HG03039 (cell line): Measurements from ENCODE around the gene ATP2C2.
"Not testable (repeated sequence)": the region's sequence is repeated elsewhere in the genome, so short reads cannot be mapped to it uniquely, and the experiment has no call there.

ENCODE experiments used
- ATAC-seq: cut with Tn5 transposase; IDR thresholded peaks from one replicate; pipeline ENCODE4 v1.9.1; 2021; ENCODE audit warnings: mild to moderate bottlenecking, moderate library complexity; ENCODE audit not compliant: unreplicated experiment

The ATP2C2 gene

GRCh38 chr16:84339311-84339710 lies 29.0 kb upstream of the ATP2C2 start:
- ATAC-seq = no peak

- ATAC-seq = no peak
Observed at GRCh38 chr16:84339766-84340165, 28.6 kb upstream of the ATP2C2 start.

GRCh38 chr16:84340325-84341040 lies 27.9 kb upstream of the ATP2C2 start:
- ATAC-seq = no peak

GRCh38 chr16:84341528-84342295 lies 26.6 kb upstream of the ATP2C2 start:
- ATAC-seq = no peak

GRCh38 chr16:84343800-84344199 lies 24.5 kb upstream of the ATP2C2 start:
- ATAC-seq = not testable (repeated sequence)

GRCh38 chr16:84344781-84345180 lies 23.6 kb upstream of the ATP2C2 start:
- ATAC-seq = no peak

GRCh38 chr16:84347161-84347560 lies 21.2 kb upstream of the ATP2C2 start:
- ATAC-seq = no peak

GRCh38 chr16:84348386-84348888 lies 19.9 kb upstream of the ATP2C2 start:
- ATAC-seq = no peak

- ATAC-seq = no peak
Observed at GRCh38 chr16:84349862-84350684, 18.3 kb upstream of the ATP2C2 start.

GRCh38 chr16:84350685-84351400 lies 17.5 kb upstream of the ATP2C2 start:
- ATAC-seq = no peak

- no peak for ATAC-seq
Observed at GRCh38 chr16:84351630-84352029, 16.7 kb upstream of the ATP2C2 start.

GRCh38 chr16:84354306-84354705 lies 14.0 kb upstream of the ATP2C2 start:
- ATAC-seq = no peak

- no peak for ATAC-seq
Observed at GRCh38 chr16:84355149-84355548, 13.2 kb upstream of the ATP2C2 start.

GRCh38 chr16:84356176-84356575 lies 12.2 kb upstream of the ATP2C2 start:
- no peak for ATAC-seq

GRCh38 chr16:84356591-84357116 lies 11.7 kb upstream of the ATP2C2 start:
- ATAC-seq = no peak

- ATAC-seq = no peak
Observed at GRCh38 chr16:84357191-84357651, 11.1 kb upstream of the ATP2C2 start.

- no peak for ATAC-seq
Observed at GRCh38 chr16:84358601-84359295, 9.6 kb upstream of the ATP2C2 start.

- no peak for ATAC-seq
Observed at GRCh38 chr16:84359326-84359725, 9.0 kb upstream of the ATP2C2 start.

GRCh38 chr16:84360170-84360569 lies 8.2 kb upstream of the ATP2C2 start:
- no peak for ATAC-seq

GRCh38 chr16:84360748-84361147 lies 7.6 kb upstream of the ATP2C2 start:
- ATAC-seq = no peak
